ENCODE data around the gene C6orf89.

Gene C6orf89

DNA sequence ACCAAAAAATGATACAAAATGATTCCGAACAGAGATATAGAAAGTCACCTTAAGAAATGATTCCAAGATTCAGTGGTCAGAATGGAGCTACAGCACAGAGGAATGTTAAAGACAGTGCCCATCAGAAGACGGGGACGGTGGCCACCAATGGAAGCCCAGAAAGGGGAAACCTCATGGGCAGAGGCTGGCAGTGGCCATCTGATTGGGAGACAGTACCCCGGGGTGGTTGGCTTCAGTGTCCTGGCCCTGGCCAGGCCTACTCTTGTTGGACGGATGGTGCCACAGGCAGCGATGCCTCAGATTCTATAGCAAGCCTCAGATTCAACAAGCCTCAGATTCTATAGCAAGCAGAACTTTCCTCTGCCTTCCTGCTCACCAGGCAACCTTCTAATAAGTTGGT, 52.1 kb downstream of the C6orf89 start:
- TF ChIP-seq, protein P1, sequence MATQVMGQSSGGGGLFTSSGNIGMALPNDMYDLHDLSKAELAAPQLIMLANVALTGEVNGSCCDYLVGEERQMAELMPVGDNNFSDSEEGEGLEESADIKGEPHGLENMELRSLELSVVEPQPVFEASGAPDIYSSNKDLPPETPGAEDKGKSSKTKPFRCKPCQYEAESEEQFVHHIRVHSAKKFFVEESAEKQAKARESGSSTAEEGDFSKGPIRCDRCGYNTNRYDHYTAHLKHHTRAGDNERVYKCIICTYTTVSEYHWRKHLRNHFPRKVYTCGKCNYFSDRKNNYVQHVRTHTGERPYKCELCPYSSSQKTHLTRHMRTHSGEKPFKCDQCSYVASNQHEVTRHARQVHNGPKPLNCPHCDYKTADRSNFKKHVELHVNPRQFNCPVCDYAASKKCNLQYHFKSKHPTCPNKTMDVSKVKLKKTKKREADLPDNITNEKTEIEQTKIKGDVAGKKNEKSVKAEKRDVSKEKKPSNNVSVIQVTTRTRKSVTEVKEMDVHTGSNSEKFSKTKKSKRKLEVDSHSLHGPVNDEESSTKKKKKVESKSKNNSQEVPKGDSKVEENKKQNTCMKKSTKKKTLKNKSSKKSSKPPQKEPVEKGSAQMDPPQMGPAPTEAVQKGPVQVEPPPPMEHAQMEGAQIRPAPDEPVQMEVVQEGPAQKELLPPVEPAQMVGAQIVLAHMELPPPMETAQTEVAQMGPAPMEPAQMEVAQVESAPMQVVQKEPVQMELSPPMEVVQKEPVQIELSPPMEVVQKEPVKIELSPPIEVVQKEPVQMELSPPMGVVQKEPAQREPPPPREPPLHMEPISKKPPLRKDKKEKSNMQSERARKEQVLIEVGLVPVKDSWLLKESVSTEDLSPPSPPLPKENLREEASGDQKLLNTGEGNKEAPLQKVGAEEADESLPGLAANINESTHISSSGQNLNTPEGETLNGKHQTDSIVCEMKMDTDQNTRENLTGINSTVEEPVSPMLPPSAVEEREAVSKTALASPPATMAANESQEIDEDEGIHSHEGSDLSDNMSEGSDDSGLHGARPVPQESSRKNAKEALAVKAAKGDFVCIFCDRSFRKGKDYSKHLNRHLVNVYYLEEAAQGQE (IDR thresholded peaks at IDR 0.05; ENCODE audit: insufficient read depth in 1 of 2, low read depth in 2 of 2, low read length in 2 of 2), result no peak
- TF ChIP-seq SIN3A (IDR thresholded peaks at IDR 0.05; ENCODE audit: borderline replicate concordance, insufficient read depth, low read length) (no peak), TAF1 (IDR thresholded peaks at IDR 0.05; ENCODE audit: borderline replicate concordance, insufficient read depth, low read length) (no peak), POLR2AphosphoS5 (IDR thresholded peaks at IDR 0.05; ENCODE audit: low read depth, low read length) (no peak), FOXP2 (optimal IDR thresholded peaks at IDR 0.05; ENCODE audit: borderline replicate concordance, extremely low read depth, extremely low read length, insufficient read depth) (no peak)

- TF ChIP-seq FOXP2 (optimal IDR thresholded peaks at IDR 0.05; ENCODE audit: borderline replicate concordance, extremely low read depth, extremely low read length, insufficient read depth), result no peak
- no peak for TF ChIP-seq POLR2AphosphoS5 (IDR thresholded peaks at IDR 0.05; ENCODE audit: low read depth, low read length)
- no peak for TF ChIP-seq TAF1 (IDR thresholded peaks at IDR 0.05; ENCODE audit: borderline replicate concordance, insufficient read depth, low read length)
- TF ChIP-seq SIN3A (IDR thresholded peaks at IDR 0.05; ENCODE audit: borderline replicate concordance, insufficient read depth, low read length), result no peak
- TF ChIP-seq, protein P1 (IDR thresholded peaks at IDR 0.05; ENCODE audit: insufficient read depth in 1 of 2, low read depth in 2 of 2, low read length in 2 of 2), result no peak
Observed at GRCh38 chr6:36938536-36938935, 52.8 kb downstream of the C6orf89 start.

- TF ChIP-seq POLR2AphosphoS5 (IDR thresholded peaks at IDR 0.05; ENCODE audit: low read depth, low read length), result no peak
- no peak for TF ChIP-seq TAF1 (IDR thresholded peaks at IDR 0.05; ENCODE audit: borderline replicate concordance, insufficient read depth, low read length)
- TF ChIP-seq, protein P1 (IDR thresholded peaks at IDR 0.05; ENCODE audit: insufficient read depth in 1 of 2, low read depth in 2 of 2, low read length in 2 of 2), result no peak
- TF ChIP-seq FOXP2 (optimal IDR thresholded peaks at IDR 0.05; ENCODE audit: borderline replicate concordance, extremely low read depth, extremely low read length, insufficient read depth), result no peak
- TF ChIP-seq SIN3A (IDR thresholded peaks at IDR 0.05; ENCODE audit: borderline replicate concordance, insufficient read depth, low read length), result no peak
Observed at GRCh38 chr6:36940027-36940426, 54.3 kb downstream of the C6orf89 start.

DNA sequence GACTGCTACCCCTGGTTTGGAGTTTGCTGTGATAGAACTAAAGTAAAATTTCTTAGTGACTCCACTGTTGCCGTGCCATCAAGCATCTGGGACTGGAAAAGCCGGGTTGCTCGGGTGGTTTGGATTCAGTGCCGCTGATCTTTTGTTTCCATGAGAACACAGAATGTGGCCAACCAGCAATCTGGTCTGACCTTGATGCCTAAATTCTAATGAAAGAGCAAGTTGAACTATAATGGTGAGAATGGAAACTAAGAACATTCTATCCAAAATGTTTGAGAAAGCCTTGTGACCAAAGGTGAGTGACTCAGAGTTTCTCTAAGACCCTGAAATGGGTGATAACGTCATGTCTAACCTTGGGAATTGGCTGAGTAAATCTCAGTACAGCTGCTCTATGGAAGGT, 58.9 kb downstream of the C6orf89 start:
- TF ChIP-seq TAF1 (IDR thresholded peaks at IDR 0.05; ENCODE audit: borderline replicate concordance, insufficient read depth, low read length), result no peak
- no peak for TF ChIP-seq POLR2AphosphoS5 (IDR thresholded peaks at IDR 0.05; ENCODE audit: low read depth, low read length)
- no peak for TF ChIP-seq FOXP2 (optimal IDR thresholded peaks at IDR 0.05; ENCODE audit: borderline replicate concordance, extremely low read depth, extremely low read length, insufficient read depth)
- TF ChIP-seq, protein P1 (IDR thresholded peaks at IDR 0.05; ENCODE audit: insufficient read depth in 1 of 2, low read depth in 2 of 2, low read length in 2 of 2), result no peak
- no peak for TF ChIP-seq SIN3A (IDR thresholded peaks at IDR 0.05; ENCODE audit: borderline replicate concordance, insufficient read depth, low read length)

DNA sequence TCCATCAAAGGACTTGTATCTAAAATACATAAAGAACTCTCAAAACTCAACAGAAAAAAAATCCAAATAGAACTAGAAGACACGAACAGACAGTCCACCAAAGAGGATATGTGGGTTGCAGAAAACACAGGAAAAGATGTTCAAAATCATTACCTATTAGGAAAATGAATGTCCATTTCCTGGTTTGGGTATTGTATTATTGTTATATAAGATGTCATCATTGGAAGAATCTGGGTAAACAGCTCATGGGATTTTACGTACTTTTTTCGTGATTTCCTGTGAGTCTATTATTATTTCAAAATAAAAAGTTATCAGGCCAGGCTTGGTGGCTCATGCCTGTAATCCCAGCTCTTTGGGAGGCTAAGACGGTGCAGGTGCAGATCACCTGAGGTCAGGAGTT, 59.5 kb downstream of the C6orf89 start:
- TF ChIP-seq POLR2AphosphoS5 (IDR thresholded peaks at IDR 0.05; ENCODE audit: low read depth, low read length) (no peak), FOXP2 (optimal IDR thresholded peaks at IDR 0.05; ENCODE audit: borderline replicate concordance, extremely low read depth, extremely low read length, insufficient read depth) (no peak)
